Stimulated activated CD4-positive, alpha-beta T cell treated with anti-CD3 and anti-CD28 coated beads, Interleukin-1b, Interleukin-23, amount 100 ng/mL, for 24 hours (primary cell): Measurements from ENCODE around the gene KRTAP1-4.
"Not testable (repeated sequence)": the region's sequence is repeated elsewhere in the genome, so short reads cannot be mapped to it uniquely, and the experiment has no call there.

Source experiments
- DNase-seq, 4 experiments: peaks; one replicate each; pipeline ENCODE4 v3.0.0-alpha.2; 2020; ENCODE audit warnings: low read depth in 4 of 4, low spot score in 1 of 4

Gene KRTAP1-4, protein sequence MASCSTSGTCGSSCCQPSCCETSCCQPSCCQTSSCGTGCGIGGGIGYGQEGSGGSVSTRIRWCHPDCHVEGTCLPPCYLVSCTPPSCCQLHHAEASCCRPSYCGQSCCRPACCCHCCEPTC

DNA sequence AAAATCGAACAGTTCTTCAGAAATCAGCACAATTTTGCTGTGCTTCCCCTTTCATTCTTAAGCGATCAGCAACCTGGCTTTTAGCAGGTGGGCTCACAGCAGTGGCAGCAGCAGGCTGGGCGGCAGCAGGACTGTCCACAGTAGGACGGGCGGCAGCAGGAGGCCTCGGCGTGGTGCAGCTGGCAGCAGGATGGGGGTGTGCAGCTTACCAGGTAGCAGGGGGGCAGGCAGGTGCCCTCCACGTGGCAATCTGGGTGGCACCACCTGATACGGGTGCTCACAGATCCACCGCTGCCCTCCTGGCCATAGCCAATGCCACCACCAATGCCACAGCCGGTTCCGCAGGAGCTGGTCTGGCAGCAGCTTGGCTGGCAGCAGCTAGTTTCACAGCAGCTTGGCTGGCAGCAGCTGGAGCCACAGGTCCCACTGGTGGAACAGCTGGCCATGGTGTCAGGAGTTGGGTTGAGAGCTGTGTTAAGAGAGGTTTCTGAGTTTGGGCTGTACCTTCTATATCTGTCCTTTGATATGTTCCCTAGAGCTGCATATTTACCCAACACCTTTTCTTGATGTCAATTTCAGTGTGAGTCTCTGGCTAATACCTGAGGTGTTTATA is at the start of gene KRTAP1-4:
Gene KRTAP1-4 (minus strand): TSS at position 563 of the 613 bp plus-strand sequence. CDS start 117 bp downstream, at position 446.
- no peak for DNase-seq

- DNase-seq, result no peak
Observed at GRCh38 chr17:41076788-41077187, 46.8 kb upstream of the KRTAP1-4 start.

GRCh38 chr17:41073676-41074075 is 43.7 kb upstream of the KRTAP1-4 start:
- DNase-seq, result no peak

GRCh38 chr17:41071606-41072360 is 41.8 kb upstream of the KRTAP1-4 start:
- no peak for DNase-seq

GRCh38 chr17:41069031-41069430 is 39.0 kb upstream of the KRTAP1-4 start:
- no peak for DNase-seq

DNA sequence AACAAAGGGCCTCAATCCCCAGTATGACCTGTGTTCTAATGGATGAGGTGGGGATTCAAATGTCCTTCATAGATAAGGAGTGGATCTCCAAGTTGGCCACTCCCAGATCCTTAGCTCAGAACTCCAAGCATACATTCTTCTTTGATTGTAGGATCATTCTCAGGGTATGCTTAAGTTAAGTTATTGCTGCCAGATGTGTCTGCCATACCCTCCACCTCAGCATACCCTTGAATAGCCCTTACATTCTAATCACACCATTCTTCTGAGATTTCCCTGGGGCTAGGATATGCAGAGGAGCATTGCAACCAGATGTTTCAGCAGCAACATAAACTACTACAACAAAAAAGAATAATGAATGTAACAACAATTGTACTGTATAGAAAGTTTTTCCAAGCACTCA is 37.3 kb upstream of the KRTAP1-4 start:
- no peak for DNase-seq

DNA sequence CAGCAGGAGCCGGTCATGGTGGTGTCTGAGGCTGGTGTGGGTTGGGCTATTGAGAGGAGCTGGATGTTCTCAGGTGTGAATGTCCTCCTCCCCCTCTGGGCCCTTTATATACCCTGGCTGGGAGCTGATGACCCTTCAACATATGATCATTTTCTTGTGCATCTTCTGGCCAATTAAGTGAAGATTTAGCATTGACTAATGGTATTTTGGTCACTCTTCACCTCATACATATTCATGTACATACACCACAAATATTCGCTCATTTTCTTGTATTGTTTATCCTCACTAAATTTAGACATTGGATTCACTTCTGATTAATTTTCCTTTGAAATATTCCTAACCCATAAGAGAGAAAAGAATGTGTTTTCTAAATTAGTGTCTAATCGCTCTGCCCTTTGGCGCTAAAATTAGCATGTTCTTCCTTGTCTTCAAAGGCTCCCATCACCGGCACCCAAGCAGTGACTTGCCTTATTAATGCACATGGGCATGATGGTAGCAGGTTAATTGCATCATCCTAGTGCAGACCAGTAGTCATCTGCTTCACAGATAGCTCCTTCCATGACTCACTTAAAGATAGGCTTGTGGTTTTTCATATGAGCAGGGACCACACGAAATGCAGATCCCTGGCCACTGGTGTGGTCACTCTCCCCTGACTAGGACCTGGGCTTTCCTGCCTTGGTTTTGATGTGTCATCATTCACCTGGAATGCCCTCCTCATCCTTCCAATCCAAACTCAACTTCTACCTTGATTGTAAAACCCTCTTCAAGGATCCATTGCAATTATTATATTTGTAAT is 36.0 kb upstream of the KRTAP1-4 start, which contains the start of gene KRTAP2-4:
Gene KRTAP2-4 (minus strand): TSS at position 51 of the 796 bp plus-strand sequence. CDS start 34 bp downstream, at position 17.
- DNase-seq, result no peak

GRCh38 chr17:41065016-41065689 is 35.2 kb upstream of the KRTAP1-4 start:
- not testable (repeated sequence) for DNase-seq

DNA sequence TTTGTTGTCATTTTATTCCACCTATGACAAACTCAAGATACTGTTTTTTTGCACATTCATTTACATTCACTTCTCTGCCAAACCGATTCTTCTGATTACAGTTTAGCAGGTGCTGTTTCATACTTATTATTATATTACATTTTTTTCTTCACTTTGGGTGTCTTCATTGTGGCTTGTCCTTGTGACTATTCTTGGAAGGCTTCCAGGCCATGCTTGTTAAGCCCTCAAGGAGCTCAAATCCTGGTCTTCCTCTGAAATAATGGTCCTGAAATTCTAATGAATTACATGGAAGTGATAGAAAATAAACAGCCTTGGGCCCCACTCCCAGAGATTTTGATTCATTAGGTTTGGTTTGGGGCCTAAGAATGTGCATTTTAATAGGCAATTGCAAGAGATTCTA is 34.3 kb upstream of the KRTAP1-4 start:
- no peak for DNase-seq

DNA sequence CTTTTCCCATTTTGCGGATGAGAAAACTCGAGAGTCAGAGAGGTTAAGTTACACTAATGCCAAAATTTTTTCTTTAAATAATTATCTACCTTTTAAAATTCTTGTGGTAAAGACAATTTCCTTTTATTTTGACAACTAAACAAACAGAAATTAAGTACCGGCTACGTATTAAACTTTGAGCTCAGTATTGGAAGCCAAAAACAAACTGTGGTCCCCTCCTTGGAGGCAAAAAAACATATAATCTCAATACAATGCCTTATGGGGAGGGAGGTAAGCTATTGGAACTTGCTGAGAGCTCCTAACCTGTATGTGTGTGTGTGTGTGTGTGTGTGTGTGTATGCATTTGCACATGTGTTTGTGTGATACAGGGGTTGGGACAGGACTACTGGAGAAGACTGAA is 33.5 kb upstream of the KRTAP1-4 start:
- no peak for DNase-seq

DNA sequence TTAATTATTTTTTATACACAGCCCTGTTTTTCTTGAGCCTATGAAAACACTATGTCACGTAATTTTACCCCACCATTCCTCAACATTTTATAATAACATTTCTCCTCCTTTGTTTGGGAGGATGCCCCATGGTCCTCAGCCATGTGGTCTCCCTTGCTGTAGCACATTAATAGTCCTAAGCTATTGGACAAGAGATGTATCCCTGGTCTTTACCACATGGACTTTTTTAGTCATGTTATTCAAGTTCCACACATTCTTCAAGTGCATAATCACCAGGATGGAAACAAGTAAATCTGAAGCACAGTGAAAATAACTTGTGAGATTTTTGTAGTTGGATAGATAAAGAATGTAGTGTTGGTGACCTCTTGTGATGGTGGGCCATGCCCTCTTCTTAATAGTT is 32.0 kb upstream of the KRTAP1-4 start:
- no peak for DNase-seq

DNA sequence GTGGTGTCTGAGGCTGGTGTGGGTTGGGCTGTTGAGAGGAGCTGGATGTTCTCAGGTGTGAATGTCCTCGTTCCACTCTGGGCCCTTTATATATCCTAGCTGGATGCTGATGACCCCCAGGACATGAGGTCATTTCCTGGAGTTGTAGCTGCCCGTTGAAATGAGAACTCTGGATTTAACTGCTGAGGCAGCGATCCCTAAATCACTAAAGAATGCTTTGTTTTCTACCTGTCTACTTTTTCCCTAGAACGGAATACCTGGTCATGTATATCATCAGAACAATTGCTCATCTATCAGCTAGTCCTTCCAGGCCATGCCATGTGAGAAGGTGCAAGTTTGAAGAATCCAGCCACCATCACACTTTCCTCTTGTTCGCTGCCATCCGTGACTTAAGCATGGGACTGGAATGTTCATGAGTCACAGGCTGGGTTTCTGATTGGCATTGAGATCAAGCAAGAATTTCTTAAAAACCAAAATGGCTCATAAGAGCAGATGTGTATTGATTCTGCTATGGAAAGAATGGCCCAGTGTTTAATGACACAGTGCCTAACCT is 30.1 kb upstream of the KRTAP1-4 start, which contains the start of gene KRTAP2-3:
Gene KRTAP2-3 (minus strand): TSS at position 63 of the 553 bp plus-strand sequence. CDS start 64 bp downstream, outside the sequence.
- DNase-seq, result no peak

GRCh38 chr17:41059276-41060051 is 29.5 kb upstream of the KRTAP1-4 start:
- DNase-seq, result not testable (repeated sequence)

DNA sequence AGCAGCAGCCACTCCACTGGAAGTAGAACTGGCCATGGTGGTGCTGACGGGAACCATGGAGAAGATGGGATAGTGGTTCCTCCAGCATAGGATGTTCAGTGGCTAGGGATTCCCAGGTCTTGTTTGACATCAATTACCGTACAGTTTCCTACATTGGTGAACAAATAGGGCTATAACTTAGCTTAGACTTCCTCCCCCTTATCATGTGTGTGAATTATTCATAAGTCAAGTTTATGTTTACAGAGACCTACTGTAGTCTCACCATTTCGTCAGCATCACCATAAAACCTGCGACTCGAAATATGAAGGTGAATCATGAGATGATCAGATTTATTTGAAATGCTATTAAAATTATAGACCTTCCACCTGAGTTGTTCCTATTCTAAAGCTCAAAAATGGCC is 28.7 kb upstream of the KRTAP1-4 start:
- DNase-seq, result no peak

DNA sequence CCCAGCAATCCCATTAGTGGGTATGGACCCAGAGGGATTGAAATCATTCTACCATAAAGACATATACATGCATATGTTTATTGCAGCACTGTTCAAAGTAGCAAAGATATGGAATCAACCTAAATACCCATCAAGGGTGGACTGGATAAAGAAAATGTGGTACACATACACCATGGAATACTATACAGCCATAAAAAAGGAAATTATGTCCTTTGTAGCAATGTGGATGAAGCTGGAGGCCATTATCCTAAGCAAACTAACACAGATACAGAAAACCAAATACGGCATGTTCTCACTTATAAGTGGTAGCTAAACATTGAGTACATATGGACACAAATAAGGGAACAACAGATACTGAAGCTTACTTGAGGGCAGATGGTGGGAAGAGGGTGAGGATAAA is 27.6 kb upstream of the KRTAP1-4 start:
- DNase-seq, result no peak

DNA sequence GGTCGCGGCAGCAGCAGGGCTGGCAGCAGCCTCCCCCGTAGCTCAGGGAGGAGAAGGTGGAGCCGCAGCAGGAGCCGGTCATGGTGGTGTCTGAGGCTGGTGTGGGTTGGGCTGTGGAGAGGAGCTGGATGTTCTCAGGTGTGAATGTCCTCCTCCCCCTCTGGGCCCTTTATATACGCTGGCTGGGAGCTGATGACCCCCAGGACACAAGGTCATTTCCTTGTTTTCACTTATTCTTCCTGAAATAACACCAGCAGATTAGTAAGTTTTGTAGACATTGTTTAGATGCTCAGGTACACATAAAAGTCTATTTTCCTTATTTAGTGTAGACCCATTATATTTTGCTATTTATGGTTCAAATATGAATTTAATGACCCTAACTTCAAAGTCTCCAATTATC is 25.1 kb upstream of the KRTAP1-4 start, which contains the start of gene KRTAP2-2:
Gene KRTAP2-2 (minus strand): TSS at position 101 of the 400 bp plus-strand sequence. CDS start 19 bp downstream, at position 82.
- not testable (repeated sequence) for DNase-seq

GRCh38 chr17:41054556-41054955 is 24.6 kb upstream of the KRTAP1-4 start:
- not testable (repeated sequence) for DNase-seq

- no peak for DNase-seq
Observed at GRCh38 chr17:41054025-41054424, 24.0 kb upstream of the KRTAP1-4 start.

DNA sequence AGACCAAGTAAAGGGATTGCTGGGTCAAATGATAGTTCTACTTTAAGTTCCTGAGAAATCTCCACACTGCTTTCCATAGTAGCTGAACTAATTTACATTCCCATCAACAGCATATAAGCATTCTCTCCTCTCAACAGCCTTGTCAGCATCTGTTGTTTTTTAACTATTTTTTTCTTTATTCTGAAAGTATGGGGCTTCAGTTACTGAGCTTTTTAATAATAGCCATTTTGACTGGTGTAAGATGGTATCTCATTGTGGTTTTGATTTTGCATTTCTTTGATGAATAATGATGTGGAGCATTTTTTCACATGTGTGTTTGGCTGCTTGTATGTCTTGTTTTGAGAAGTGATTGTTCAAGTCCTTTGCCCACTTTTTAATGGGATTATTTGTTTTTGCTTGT is 22.6 kb upstream of the KRTAP1-4 start:
- no peak for DNase-seq

GRCh38 chr17:41049110-41049509 is 19.1 kb upstream of the KRTAP1-4 start:
- no peak for DNase-seq
